COLO829 (cell line): Measurements from ENCODE around the gene ZNF277.
"Not testable (repeated sequence)": the region's sequence is repeated elsewhere in the genome, so short reads cannot be mapped to it uniquely, and the experiment has no call there.

Experiments used
- DNase-seq: peaks from one replicate; pipeline ENCODE4 v3.0.0; 2012; ENCODE audit warnings: low spot score

ZNF277 gene

DNA sequence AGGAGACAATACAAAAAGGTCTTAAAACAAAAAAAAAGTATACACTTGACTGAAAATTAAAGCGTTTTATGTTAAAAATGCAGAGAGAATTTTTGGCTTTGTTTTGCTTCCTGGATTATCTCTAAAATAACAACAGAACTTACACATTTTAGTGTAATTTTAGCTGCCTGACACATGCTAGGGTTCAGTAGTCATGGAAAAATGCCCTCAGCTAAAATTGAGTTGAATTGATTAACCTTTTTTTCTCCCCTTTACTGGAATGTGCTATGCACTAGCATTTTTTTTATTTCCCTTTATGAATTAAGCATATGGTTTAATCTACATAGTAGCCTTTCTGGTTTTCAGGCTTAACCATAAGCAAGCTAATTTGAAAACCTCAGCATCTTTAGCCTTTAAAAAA, 89.9 kb downstream of the ZNF277 start:
- no peak for DNase-seq

DNA sequence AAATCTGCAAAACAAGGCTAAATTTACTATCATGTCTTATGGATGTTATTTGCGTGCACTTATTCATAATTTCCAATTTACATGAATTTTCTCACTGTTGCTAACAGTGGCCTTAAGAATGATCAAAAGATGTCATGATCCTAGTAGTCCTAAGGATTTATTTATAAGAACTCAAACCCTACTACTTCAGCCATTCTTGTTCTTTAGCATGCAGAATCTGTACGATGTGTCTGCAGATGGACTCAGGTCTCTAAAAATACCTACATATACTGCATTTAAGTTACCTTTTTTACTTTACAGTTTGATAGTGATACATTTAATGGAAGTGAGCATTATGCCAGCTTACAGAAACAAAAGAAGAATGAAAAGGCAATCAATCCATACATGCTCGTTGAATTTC, 91.2 kb downstream of the ZNF277 start:
- DNase-seq = no peak

DNA sequence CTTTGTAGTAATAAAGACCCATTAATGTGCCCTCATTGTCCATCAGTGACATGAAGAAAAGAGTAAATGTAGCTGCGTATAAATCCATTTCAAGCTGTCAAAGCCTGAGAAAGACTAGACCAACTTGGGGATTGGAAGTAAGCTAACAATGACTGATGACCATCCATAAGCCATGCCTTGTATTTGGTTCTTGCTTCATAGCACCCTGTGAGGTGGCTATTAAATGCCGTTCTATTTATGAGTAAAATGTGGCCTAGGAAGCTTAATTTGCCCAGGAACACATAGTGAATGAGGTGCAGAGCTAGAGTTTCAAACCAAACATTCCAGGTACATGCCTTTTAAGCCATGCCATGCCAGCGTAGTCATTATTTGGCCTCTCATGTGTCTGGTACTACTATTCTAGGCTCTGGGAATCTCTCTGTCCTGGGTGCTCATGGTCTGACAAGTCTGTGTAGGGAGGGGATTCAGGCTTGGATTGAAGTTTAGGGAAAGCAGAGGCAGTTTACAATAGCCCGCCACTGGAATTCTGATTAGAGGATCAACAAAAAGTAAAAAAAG, 92.1 kb downstream of the ZNF277 start:
- no peak for DNase-seq

DNA sequence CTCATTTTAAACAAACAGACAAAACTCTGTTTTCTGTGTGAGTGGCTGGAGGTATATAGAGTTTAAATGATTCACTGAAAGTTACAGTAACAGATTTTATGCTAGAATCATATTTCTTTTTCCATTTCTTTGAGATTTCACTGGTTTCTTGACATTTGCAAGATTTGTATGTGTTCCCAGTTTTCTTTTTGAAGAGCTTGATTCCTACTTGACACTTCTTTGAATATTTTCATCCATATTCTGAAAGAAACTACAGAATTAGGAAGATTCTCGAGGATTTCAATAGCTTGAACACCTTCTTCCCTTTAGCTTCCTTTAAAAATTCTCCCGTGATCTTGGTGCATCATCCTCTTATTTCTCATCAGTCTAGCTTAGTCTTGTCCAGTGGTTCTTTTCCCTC, 93.6 kb downstream of the ZNF277 start:
- DNase-seq = no peak

DNA sequence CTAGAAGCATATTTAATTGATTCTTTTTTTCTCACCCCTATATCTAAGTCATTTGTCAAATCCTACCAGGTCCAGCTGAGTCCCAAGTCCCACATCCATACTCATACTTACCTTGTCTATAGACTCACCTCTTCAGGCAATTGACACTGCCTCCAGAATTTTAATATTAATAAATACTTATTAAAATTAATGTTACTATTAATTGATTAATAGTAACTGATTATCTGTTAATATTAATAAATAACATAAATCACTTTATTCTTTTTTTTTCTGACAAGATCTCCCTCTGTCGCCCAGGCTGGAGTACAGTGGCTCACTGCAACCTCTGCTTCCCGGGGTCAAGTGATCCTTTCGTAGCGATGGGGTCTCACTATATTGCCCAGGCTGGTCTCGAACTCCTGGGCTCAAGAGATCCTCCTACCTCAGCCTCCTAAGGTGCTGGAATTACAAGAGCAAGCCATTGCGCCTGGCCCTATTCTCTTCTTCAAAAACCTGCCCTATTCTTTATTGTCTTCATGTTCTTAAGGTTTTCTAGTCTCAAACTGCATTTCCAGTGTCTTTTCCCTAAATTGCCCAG, 94.4 kb downstream of the ZNF277 start:
- DNase-seq = no peak

DNA sequence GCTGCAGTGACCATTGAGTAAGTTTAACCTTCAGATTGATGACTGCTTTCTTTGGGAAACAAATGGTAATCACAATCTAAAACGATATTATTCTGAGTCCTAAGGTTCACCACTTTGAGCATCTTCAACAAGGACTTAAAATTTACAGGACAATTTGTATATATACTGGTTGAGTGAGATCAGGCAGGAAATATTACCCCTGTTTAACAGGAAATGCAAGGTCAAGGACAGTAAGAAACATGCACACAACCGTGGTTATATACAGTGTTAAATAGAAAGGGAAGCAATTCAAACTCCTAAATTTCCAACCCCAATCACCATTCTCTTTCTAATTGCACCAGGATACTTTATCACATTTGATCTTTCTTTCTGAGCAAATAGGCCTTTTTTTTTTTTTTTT, 96.1 kb downstream of the ZNF277 start:
- no peak for DNase-seq

DNA sequence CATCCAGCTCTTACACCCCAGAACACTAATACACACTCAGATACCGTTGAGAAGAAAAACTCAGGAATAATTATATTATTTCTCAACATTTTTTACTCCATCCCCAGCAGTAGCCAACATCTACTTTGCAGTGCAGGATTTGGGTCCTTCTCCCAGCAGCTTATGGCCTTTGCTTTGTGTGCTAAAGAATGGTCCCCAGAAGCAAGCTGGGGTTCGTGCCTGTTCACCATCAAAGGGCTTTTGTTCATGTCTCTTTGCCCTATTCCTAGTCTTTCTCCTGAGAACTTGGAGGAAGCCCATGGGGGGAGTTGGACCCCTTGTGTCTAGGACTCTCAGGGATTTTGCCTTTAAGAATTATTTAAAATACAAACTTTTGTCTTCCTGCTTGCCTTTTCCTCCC, 100.4 kb downstream of the ZNF277 start:
- no peak for DNase-seq

DNA sequence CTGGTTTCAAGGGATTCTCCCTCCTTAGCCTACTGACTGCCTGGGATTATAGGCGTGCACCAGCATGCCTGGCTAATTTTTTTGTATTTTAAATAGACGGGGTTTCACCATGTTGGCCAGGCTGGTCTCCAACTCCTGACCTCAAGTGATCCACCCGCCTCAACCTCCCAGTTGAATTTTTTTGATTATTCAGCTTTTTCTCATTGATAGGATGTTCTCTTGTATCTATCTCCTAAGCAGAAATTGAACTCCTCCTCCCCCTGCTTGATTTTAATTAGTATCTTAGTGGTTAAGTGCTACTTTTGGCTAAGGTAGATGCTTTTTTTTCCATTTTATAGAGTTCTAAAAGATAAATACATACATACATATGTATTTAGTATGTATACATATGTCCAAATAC, 101.0 kb downstream of the ZNF277 start:
- no peak for DNase-seq

DNA sequence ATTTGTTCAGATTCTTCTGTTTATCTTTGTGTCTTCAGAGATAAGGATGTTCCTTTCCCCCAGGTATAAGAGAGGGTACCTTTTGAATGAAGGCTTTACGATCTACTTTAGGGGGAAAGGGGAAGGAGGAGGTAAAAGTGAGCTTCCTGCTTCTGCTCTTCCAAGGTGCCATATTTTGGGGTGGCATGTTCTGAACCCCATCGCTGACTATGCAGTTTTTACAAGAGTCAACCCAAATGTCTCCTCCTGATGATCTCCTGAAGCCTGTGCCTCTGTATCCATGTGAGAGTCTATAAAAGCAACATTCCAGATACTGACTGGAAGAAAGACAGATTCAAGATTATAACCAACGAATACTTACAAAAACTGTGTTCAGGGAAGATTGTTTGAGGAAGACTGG, 102.5 kb downstream of the ZNF277 start:
- DNase-seq = no peak

DNA sequence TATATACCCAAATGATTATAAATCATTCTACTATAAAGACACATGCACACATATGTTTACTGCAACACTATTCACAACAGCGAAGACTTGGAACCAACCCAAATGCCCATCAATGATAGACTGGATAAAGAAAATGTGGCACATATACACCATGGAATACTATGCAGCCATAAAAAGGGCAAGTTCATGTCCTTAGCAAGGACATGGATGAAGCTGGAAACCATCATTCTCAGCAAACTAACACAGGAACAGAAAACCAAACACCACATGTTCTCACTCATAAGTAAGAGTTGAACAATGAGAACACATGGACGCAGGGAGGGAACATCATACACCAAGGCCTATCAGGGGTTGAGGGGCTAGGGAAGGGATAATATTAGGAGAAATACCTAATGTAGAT, 110.3 kb downstream of the ZNF277 start:
- not testable (repeated sequence) for DNase-seq

DNA sequence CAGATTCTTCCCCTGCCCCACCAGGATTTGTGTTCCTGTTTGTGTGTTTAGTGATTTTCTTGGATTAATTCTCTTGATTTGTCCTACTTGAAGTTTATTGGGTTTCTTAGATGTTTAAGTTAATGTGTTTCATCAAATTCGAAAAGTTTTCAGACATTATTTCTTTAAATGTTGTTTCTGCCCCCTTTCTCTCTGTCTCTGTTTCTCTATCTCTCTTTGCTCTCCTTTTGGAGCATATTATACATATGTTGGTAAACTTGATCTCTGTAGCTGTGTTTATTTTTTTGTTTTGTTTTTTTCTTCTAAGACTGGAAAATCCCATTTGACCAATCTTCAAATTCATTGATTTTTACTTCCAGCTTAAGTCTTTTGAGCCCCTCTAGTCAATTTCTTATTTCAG, 115.6 kb downstream of the ZNF277 start:
- DNase-seq = no peak

DNA sequence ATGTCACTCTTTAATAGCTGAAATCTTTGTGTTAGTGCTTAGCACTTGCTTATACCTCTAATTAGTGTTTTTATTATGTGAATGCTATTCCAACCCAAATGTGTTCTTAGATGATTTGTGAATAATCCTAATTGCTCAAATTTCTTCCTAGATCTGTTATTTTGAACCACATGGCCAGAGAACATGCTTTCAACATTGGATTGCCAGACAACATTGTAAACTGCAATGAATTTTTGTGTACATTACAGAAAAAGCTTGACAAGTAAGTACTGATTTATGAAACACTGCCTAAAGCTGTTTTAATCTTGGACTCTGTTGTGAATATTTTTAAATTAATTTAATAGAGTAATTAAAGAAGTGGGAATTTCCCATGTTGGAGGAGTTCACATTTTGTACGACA, 121.1 kb downstream of the ZNF277 start:
- DNase-seq = no peak

DNA sequence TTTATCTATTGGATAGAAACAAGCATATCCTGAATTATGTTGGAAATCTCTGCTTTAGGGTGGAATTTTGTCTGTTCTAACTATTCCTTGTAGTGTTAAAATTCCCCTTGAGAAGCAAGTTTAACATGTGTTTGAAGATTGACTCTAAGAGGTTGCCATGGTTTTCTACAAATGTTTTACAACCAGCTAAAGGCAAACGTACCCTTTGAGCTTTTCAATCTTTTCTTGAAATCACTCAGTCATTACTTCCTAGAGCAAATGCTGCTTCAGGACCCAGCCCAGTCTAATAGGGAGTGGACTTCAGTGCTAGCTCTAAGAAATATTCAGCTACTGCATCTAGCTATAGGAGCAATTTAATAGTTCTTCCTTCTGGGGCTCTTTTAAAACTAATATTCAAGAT, 125.0 kb downstream of the ZNF277 start:
- no peak for DNase-seq

DNA sequence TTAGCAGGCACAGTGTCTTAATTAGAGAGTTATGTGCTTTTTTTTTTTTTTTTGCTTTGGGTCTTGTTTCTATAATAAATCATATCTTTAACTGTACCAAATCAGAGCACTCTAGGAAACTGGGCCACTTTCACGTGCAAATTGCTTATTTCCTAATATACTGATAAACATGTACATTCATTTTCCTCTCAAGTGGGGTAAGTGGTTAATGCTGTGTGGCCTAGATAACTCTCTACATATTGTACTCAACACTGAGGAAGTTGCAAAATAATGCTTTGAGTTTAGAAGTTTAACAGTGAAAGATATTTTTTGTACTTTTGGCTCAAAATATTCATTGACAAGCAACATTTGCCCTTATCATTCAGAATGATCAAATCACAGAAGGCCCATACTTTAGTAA, 127.9 kb downstream of the ZNF277 start:
- DNase-seq = no peak

DNA sequence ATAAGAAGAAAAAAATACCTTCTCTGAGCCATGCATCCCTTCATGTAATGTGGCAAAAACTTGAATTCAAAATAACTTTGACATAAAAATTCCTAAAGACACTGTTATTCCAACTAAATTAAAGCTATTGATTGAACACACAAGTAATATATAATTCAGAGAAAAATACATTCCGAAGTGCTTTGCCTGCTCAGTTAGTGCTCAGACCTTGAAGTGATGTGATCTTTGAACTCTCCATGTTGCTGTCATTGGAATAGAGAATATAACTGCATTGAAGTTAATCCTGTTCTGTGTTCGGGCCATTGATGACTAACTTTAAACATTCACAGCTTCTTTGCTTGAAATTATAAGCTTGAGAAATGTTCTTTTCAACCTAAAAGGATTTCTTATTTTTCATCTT, 129.8 kb downstream of the ZNF277 start:
- no peak for DNase-seq

DNA sequence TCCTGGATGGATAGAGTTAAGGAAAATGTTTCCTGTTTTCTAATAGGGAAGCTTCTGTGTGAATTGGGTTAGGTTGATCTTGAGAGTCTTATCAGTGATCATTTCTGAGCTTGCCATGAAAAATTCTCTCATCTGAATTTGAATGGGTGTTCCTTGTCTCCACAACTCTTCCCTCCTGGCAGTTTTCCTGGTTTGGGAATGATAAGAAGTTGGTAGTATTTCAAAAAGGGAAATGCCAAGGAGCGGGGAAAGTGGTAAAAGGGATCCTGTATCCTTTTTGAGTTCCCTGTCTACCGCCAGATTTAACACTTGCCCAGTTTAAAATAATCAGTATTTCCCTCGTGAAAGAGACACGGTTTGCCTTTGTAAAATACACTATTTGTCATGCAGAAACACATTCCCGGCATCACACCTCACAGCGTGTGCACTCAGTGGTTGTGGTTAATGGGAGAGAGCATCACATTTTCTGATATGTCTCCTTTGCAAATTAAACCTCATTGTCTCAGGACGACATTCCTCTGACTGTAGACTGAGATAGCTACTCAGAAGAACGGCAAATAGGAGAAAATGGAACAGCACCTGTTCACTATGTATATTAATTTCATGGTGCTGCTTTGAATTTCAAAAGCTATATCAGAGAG, 130.6 kb downstream of the ZNF277 start:
- DNase-seq = no peak

DNA sequence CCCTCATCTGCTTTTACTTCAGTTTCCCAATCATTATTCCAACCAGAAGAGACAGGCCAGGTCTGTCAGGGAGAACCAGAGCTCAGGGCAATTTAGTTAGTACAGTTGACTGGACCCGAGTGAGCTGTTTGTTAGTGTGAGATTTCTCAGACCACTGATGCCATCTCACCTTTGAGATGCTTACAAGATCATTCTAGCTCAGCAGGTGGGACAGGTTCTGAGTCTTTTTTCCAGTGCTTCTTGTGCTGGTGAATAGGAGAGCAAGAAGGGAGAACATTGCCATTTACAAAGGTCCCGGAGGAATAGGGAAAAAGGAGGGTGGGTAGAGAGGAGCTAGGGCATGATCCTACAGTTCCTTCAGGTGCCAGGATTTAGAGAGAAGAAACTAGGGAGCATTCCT, 131.4 kb downstream of the ZNF277 start:
- DNase-seq = no peak

DNA sequence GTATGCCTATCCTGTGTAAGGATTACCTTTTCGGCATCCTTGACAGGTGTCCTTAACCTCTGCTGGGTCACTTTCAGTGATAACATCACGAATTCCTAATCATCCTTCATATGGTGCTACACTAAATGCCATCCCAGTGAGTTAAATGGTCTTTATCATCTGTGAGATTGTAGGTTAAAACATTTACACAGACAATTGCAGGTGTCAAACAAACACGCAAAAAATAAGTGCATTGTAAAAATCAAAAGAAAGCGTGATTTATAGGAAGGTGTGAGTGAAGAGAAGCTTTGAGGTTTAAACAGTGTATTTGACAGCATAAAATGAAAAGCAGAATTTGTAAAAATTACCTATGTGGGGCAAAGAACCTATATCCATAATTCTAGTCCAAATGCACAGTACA, 132.3 kb downstream of the ZNF277 start:
- DNase-seq = no peak

DNA sequence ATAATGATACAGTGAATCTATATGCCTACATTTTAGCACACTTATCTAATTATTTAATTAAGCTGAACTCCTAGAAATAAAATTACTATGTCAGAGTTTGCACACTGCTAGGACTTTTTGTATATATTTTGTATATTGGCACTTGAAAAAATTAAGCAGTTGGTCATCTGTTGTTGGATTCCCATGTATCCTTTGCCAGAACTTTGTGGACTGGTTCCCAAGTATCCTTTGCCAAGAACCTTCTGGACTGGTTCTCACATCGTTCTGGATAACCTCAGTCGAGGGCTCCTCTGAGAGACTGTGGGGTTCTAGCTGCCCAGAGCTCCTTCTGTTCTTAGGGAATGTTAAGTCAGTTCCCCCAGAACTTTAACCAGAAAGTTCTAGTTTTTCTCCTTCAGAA, 135.0 kb downstream of the ZNF277 start:
- DNase-seq = no peak

DNA sequence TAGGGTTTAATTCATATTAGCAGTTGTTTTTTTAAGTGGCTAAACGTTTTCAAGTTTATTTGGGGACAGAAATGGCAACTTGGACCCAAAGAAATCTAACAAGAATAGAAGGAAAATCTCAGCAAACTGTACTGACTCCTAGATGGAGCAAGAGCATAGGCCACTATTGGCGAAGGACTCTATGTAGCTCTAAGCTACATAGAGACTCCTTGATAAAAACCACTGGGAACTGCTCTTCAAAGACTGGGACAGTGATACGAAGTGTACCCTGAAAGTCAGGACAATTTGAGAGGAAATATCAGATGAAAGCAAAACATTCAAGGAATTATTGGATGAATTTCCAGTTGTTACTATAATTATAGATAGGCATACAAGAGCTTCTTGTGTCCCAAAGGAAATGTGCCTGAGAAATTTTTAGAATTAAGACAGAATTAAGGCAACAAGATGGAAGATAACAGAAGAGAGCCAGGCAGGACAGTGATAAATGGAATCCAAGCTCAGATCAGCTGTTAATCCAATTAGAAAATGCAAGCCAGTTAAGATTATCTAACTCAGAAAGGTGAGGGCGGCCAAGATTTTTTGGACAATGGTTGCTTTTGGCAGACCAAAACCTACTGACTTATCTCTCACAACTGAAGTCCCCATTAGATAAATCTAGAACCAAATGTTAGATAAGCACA, 140.0 kb downstream of the ZNF277 start:
- DNase-seq = no peak

DNA sequence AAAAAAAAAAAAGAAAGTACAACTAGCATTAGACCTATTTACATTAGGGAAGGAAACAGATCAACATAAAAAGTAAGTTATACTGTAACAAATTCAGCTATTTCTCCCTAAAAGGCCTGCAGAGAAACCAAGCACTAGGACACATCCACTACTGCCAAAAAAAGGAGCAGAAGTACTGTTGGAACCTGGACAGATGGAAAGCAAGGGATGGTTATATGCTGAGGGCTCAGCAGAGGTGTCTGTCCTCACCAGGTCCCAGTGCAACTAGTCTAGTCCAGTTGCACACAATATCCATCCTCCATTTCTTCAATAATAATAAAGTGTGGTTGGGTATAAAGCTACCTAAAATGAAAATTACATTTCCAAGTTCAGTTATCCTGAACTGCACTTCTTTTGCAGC, 140.6 kb downstream of the ZNF277 start:
- DNase-seq = no peak

DNA sequence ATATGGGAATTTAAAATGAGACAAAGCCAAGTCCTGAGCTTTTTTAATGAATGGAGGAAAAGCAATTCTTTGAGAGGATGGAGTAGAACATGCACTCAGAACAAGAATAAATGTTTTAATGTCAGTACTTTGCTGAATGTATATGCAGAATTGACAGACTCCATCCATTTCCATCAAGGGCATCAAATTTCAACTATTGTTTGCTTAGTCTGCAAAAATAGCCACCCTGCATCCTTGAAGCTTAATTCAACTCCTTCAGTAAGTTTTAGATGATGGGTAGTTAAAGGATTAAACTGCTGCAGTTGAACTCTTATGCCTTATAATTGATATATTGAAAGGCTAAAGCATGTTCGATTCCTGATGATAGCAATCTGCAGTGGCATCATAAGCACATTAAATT, 144.1 kb downstream of the ZNF277 start:
- no peak for DNase-seq

DNA sequence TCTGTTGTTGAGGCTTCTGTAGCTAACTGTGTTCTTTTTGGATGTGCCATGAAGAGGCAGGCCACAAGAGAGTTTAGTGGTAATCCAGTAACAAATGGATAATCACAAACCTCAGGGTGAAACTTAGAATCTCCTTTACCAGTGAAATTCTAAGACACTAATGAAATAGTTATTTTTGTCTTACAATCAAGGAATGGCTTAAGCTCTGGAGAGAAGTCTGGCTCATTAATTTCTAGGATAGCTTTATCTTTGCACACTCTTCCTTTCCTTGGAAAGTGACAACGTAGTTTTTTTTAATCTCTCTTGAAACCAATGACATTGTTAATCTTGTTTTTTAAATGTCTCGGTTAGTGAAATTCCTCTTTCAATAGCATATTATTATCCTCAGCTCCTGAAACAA, 150.1 kb downstream of the ZNF277 start:
- DNase-seq = no peak

DNA sequence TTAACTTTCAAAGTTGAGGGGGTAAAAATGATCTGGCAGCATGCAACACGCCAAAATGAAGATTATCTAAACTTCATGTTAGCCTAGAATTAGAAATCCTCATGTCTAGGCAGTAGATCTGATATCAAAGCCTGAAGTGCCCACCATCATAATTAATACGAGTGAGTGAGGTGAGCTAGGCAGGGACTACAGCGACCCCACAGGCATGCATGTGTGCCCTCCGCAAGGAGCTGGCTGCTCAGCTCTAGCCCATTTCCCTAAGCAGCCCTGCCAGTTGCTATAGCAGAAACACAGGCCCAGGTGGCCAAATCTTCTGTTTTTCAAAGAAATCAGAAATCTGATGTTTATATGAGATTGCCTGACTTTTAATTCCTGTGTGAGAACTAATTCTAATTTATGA, 150.6 kb downstream of the ZNF277 start:
- no peak for DNase-seq
